ENCODE results near the gene PCLO. TPM values are rescaled to one million over a fixed set of nuclear protein-coding genes. Genes with fewer than 3 reads are reported as not detected.

Gene PCLO
- total RNA-seq, 6 donors from 2014 or later = 3.0 to 19.8 (median 8.6) TPM

- no peaks in the 10 kb centered on the region for H3K4me1 ChIP-seq
- H3K27ac ChIP-seq = no peak overlapping the region
- no peak overlapping the region for H3K4me3 ChIP-seq
- ATAC-seq (ENCODE audit: low FRiP score in 2 of 2) (no peak), DNase-seq (no peak)
- WGBS, 2 donors = 94 to 100% methylated on average over 1 of the region's 1 CpG
- TF ChIP-seq POLR2A (IDR thresholded peaks at IDR 0.05) (no peak), CTCF (IDR thresholded peaks at IDR 0.05) (no peak), EP300 (IDR thresholded peaks at IDR 0.05) (no peak), POLR2AphosphoS5 (IDR thresholded peaks at IDR 0.05) (no peak)
- H3K9me3 ChIP-seq = peaks cover 0 to 9% (median 2%) of the 10 kb centered on the region in 4 donors
- no peaks in the 10 kb centered on the region for H3K27me3 ChIP-seq
- no peaks in the 10 kb centered on the region for H3K36me3 ChIP-seq
Measured at GRCh38 chr7:83021032-83021431, 141.7 kb downstream of the PCLO start.

GRCh38 chr7:83020161-83020560 lies 142.5 kb downstream of the PCLO start:
- Histone ChIP-seq H3K4me3 (no peak overlapping the region), H3K27me3 (no peaks in the 10 kb centered on the region), H3K27ac (no peak overlapping the region), H3K9me3 (peaks cover 0 to 9% (median 2%) of the 10 kb centered on the region in 4 donors), H3K4me1 (no peaks in the 10 kb centered on the region), H3K36me3 (no peaks in the 10 kb centered on the region)
- 78 to 81% methylated on average over 1 of the region's 1 CpG for WGBS, 2 donors
- TF ChIP-seq POLR2A (IDR thresholded peaks at IDR 0.05) = no peak
- no peak for TF ChIP-seq POLR2AphosphoS5 (IDR thresholded peaks at IDR 0.05)
- no peak for TF ChIP-seq EP300 (IDR thresholded peaks at IDR 0.05)
- TF ChIP-seq CTCF (IDR thresholded peaks at IDR 0.05) = no peak
- ATAC-seq (ENCODE audit: low FRiP score in 2 of 2) (no peak), DNase-seq (no peak)

- peaks cover 0 to under 1% (median under 1%) of the 10 kb centered on the region in 4 donors for H3K9me3 ChIP-seq
- DNase-seq = no peak
- ATAC-seq (ENCODE audit: low FRiP score in 2 of 2) = no peak
Measured at GRCh38 chr7:83015916-83016315, 146.8 kb downstream of the PCLO start.

GRCh38 chr7:83014546-83014945 lies 148.1 kb downstream of the PCLO start:
- TF ChIP-seq CTCF (IDR thresholded peaks at IDR 0.05) (no peak), POLR2AphosphoS5 (IDR thresholded peaks at IDR 0.05) (no peak), EP300 (IDR thresholded peaks at IDR 0.05) (no peak), POLR2A (IDR thresholded peaks at IDR 0.05) (no peak)
- no peak for DNase-seq
- WGBS, 2 donors = 82 to 96% methylated on average over 1 of the region's 1 CpG
- Histone ChIP-seq H3K4me3 (no peak overlapping the region), H3K27ac (no peak overlapping the region), H3K27me3 (no peaks in the 10 kb centered on the region), H3K9me3 (no peaks in the 10 kb centered on the region), H3K36me3 (no peaks in the 10 kb centered on the region), H3K4me1 (no peaks in the 10 kb centered on the region)
- ATAC-seq (ENCODE audit: low FRiP score in 2 of 2) = no peak

More at GRCh38 chr7:83015916-83016315, 146.8 kb downstream of the PCLO start:
- Histone ChIP-seq H3K36me3 (no peaks in the 10 kb centered on the region), H3K4me3 (no peak overlapping the region), H3K27me3 (no peaks in the 10 kb centered on the region), H3K27ac (no peak overlapping the region), H3K4me1 (no peaks in the 10 kb centered on the region)
- no peak for TF ChIP-seq POLR2A (IDR thresholded peaks at IDR 0.05)
- TF ChIP-seq POLR2AphosphoS5 (IDR thresholded peaks at IDR 0.05) = no peak
- no peak for TF ChIP-seq CTCF (IDR thresholded peaks at IDR 0.05)
- TF ChIP-seq EP300 (IDR thresholded peaks at IDR 0.05) = no peak
- 56 to 58% methylated on average over 2 of the region's 2 CpGs for WGBS, 2 donors

GRCh38 chr7:83011954-83012353 lies 150.7 kb downstream of the PCLO start:
- Histone ChIP-seq H3K9me3 (no peaks in the 10 kb centered on the region), H3K36me3 (no peaks in the 10 kb centered on the region), H3K4me3 (no peak overlapping the region), H3K4me1 (no peaks in the 10 kb centered on the region), H3K27me3 (no peaks in the 10 kb centered on the region), H3K27ac (no peak overlapping the region)
- DNase-seq = no peak
- no peak for ATAC-seq (ENCODE audit: low FRiP score in 2 of 2)
- WGBS, 2 donors = 66 to 71% methylated on average over 1 of the region's 1 CpG
- TF ChIP-seq EP300 (IDR thresholded peaks at IDR 0.05) (no peak), POLR2AphosphoS5 (IDR thresholded peaks at IDR 0.05) (no peak), CTCF (IDR thresholded peaks at IDR 0.05) (no peak), POLR2A (IDR thresholded peaks at IDR 0.05) (no peak)
